Measurements from ENCODE around the gene C12orf43.

- TF ChIP-seq CTCF (conservative IDR thresholded peaks at IDR 0.05) (no peak), EZH2 (IDR thresholded peaks at IDR 0.05; ENCODE audit: low read depth) (no peak)
Measured at GRCh38 chr12:121018860-121019617, 2.8 kb upstream of the C12orf43 start.
